Astrocyte (in vitro differentiated cells and primary cell): ENCODE measurements around the gene PHEX. TPM values are rescaled to one million over a fixed set of nuclear protein-coding genes. Genes with fewer than 3 reads are reported as not detected.

Source experiments
- DNase-seq: peaks from one replicate; pipeline ENCODE4 v3.0.0-alpha.2; 2010; ENCODE audit warnings: low read depth
- FAIRE-seq: peaks from 2 replicates; lab custom pipeline; 2011; peaks lifted over from hg19 to GRCh38; lab: Jason Lieb, UNC
- H2AFZ ChIP-seq: 2 replicates; pipeline ENCODE4 v1.6.0; 2012; ENCODE audit warnings: low read depth, low read length, inconsistent platforms
- H3K27ac ChIP-seq: 2 replicates; pipeline ENCODE4 v1.5.1; 2011; ENCODE audit warnings: low read depth, low read length, inconsistent platforms
- H3K27me3 ChIP-seq: 2 replicates; pipeline ENCODE4 v1.6.0; 2011; ENCODE audit warnings: low read length, inconsistent platforms; ENCODE audit not compliant: insufficient read depth
- H3K36me3 ChIP-seq: 2 replicates; pipeline ENCODE4 v1.5.1; 2011; ENCODE audit warnings: low read length, inconsistent platforms; ENCODE audit not compliant: insufficient read depth
- H3K4me1 ChIP-seq: 2 replicates; pipeline ENCODE4 v1.5.1; 2011; ENCODE audit warnings: low read length, inconsistent platforms; ENCODE audit not compliant: insufficient read depth
- H3K4me2 ChIP-seq: 2 replicates; pipeline ENCODE4 v1.6.0; 2012; ENCODE audit warnings: low read length, inconsistent platforms
- H3K4me3 ChIP-seq: 2 replicates; pipeline ENCODE4 v1.5.1; 2011; ENCODE audit warnings: low read depth, mild to moderate bottlenecking, low read length, inconsistent platforms; ENCODE audit not compliant: insufficient read depth
- H3K79me2 ChIP-seq: 2 replicates; pipeline ENCODE4 v1.6.0; 2012; ENCODE audit warnings: mild to moderate bottlenecking, low read length, inconsistent platforms; ENCODE audit not compliant: insufficient read depth
- H3K9ac ChIP-seq: 2 replicates; pipeline ENCODE4 v1.6.0; 2012; ENCODE audit warnings: mild to moderate bottlenecking, low read length, inconsistent platforms
- H3K9me3 ChIP-seq: 2 replicates; pipeline ENCODE4 v1.5.1; 2012; ENCODE audit warnings: low read depth, mild to moderate bottlenecking, low read length, inconsistent platforms; ENCODE audit not compliant: insufficient read depth
- H4K20me1 ChIP-seq: 2 replicates; pipeline ENCODE4 v1.6.0; 2012; ENCODE audit warnings: low read length, inconsistent platforms; ENCODE audit not compliant: insufficient read depth
- H3K27ac Mint-ChIP-seq: one replicate; pipeline ENCODE4 v1.8.0; 2021; ENCODE audit warnings: mild to moderate bottlenecking, mixed read lengths; ENCODE audit not compliant: unreplicated experiment
- H3K27me3 Mint-ChIP-seq: one replicate; pipeline ENCODE4 v1.8.0; 2021; ENCODE audit warnings: low read depth, mixed read lengths; ENCODE audit not compliant: unreplicated experiment
- H3K36me3 Mint-ChIP-seq: one replicate; pipeline ENCODE4 v1.8.0; 2021; ENCODE audit warnings: low read depth, mixed read lengths; ENCODE audit not compliant: unreplicated experiment
- H3K4me1 Mint-ChIP-seq: one replicate; pipeline ENCODE4 v1.8.0; 2021; ENCODE audit warnings: low read depth, mixed read lengths; ENCODE audit not compliant: unreplicated experiment
- H3K4me3 Mint-ChIP-seq: one replicate; pipeline ENCODE4 v1.8.0; 2021; ENCODE audit warnings: mild to moderate bottlenecking, moderate library complexity, mixed read lengths; ENCODE audit not compliant: unreplicated experiment
- H3K9me3 Mint-ChIP-seq: one replicate; pipeline ENCODE4 v1.8.0; 2021; ENCODE audit warnings: mild to moderate bottlenecking, mixed read lengths; ENCODE audit not compliant: unreplicated experiment
- CTCF ChIP-seq: IDR thresholded peaks from 2 replicates; pipeline ENCODE4 v1.5.1; 2011; ENCODE audit warnings: low read depth, mild to moderate bottlenecking, inconsistent platforms, low read length, moderate library complexity; ENCODE audit not compliant: insufficient read depth
- EZH2 ChIP-seq: IDR thresholded peaks from 2 replicates; pipeline ENCODE4 v1.6.1; 2012; ENCODE audit warnings: mild to moderate bottlenecking, low read length, inconsistent platforms; ENCODE audit not compliant: insufficient read depth
- total RNA-seq: library from RNA; stranded (reverse); gene quantifications from 2 replicates; pipeline ENCODE4 v1.2.1, GENCODE V29; 2021

Gene PHEX
- total RNA-seq, 1 donor from 2014 or later: 0.36 TPM

GRCh38 chrX:22088326-22088725 lies 56.2 kb downstream of the PHEX start:
- FAIRE-seq (peak; percentile 65), DNase-seq (no peak)
- Histone ChIP-seq H3K36me3 (no peaks in the 10 kb centered on the region), H3K4me3 (no peak overlapping the region), H3K4me1 (no peaks in the 10 kb centered on the region), H3K27me3 (no peaks in the 10 kb centered on the region), H4K20me1 (no peaks in the 10 kb centered on the region), H2AFZ (no peak overlapping the region), H3K79me2 (no peaks in the 10 kb centered on the region), H3K27ac (no peak overlapping the region), H3K9ac (no peak overlapping the region), H3K9me3 (no peaks in the 10 kb centered on the region), H3K4me2 (no peak overlapping the region)
- H3K36me3 Mint-ChIP-seq: no peaks in the 10 kb centered on the region
- no peak for TF ChIP-seq EZH2
- TF ChIP-seq CTCF: no peak
- H3K4me1 Mint-ChIP-seq: no peaks in the 10 kb centered on the region
- H3K4me3 Mint-ChIP-seq: no peak overlapping the region
- H3K27me3 Mint-ChIP-seq: no peaks in the 10 kb centered on the region
- H3K9me3 Mint-ChIP-seq: no peaks in the 10 kb centered on the region
- H3K27ac Mint-ChIP-seq: no peak overlapping the region

DNA sequence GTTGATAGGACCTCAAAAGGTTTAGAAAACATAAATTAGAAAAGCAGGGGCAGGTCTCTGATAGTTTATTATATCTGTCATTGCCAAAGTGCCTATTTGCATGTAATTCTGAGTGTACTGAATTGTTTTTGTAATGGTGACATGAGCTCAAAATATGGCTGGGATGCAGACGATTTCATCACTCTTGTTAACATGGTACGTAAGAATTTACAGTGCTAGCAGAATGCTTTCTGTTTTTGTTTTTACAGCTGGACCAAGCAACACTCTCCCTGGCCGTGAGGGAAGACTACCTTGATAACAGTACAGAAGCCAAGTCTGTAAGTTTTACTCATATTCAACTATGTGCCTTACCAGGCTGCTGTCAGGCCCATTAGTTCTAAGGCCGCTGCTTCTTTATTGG lies 58.1 kb downstream of the PHEX start:
- H3K4me3 ChIP-seq: no peak overlapping the region
- H3K9me3 ChIP-seq: no peaks in the 10 kb centered on the region
- Mint-ChIP-seq H3K27me3 (no peaks in the 10 kb centered on the region), H3K27ac (no peak overlapping the region), H3K4me1 (peaks cover 5% of the 10 kb centered on the region), H3K4me3 (no peak overlapping the region), H3K36me3 (no peaks in the 10 kb centered on the region), H3K9me3 (no peaks in the 10 kb centered on the region)
- DNase-seq (peak; percentile 71), FAIRE-seq (peak; percentile 96)
- no peaks in the 10 kb centered on the region for H4K20me1 ChIP-seq
- no peak overlapping the region for H3K9ac ChIP-seq
- H2AFZ ChIP-seq: no peak overlapping the region
- H3K27me3 ChIP-seq: no peaks in the 10 kb centered on the region
- TF ChIP-seq CTCF: no peak
- no peak for TF ChIP-seq EZH2
- no peaks in the 10 kb centered on the region for H3K79me2 ChIP-seq
- no peaks in the 10 kb centered on the region for H3K36me3 ChIP-seq
- H3K27ac ChIP-seq: peak overlapping the region; percentile 14
- peak overlapping the region; percentile 0 for H3K4me2 ChIP-seq
- H3K4me1 ChIP-seq: no peaks in the 10 kb centered on the region

GRCh38 chrX:22093550-22093949 lies 61.4 kb downstream of the PHEX start:
- H3K4me3 Mint-ChIP-seq: no peak overlapping the region
- no peak overlapping the region for H3K9ac ChIP-seq
- FAIRE-seq (peak; percentile 9), DNase-seq (no peak)
- TF ChIP-seq CTCF: no peak
- TF ChIP-seq EZH2: no peak
- no peak overlapping the region for H3K27ac ChIP-seq
- no peak overlapping the region for H3K4me2 ChIP-seq
- peaks cover 18% of the 10 kb centered on the region for H3K4me1 Mint-ChIP-seq
- H3K4me3 ChIP-seq: no peak overlapping the region
- no peak overlapping the region for H3K27ac Mint-ChIP-seq
- no peak overlapping the region for H2AFZ ChIP-seq
- H3K27me3 Mint-ChIP-seq: no peaks in the 10 kb centered on the region
- H3K79me2 ChIP-seq: no peaks in the 10 kb centered on the region
- H3K9me3 ChIP-seq: no peaks in the 10 kb centered on the region
- no peaks in the 10 kb centered on the region for H3K36me3 ChIP-seq
- H3K4me1 ChIP-seq: peaks cover 8% of the 10 kb centered on the region
- no peaks in the 10 kb centered on the region for H3K36me3 Mint-ChIP-seq
- H3K9me3 Mint-ChIP-seq: no peaks in the 10 kb centered on the region
- no peaks in the 10 kb centered on the region for H4K20me1 ChIP-seq
- no peaks in the 10 kb centered on the region for H3K27me3 ChIP-seq
